Psoas muscle (tissue), 8 donors: Measurements from ENCODE around the gene STAC3. TPM values are rescaled to one million over a fixed set of nuclear protein-coding genes. Genes with fewer than 3 reads are reported as not detected.

Experiments
- ATAC-seq, 4 donors: fragments of 200-7000 bp; cut with Tn5 transposase; one replicate each; pipeline ENCODE4 v1.9.1; 2020; ENCODE audit warnings: moderate library complexity in 3 of 4, mild to moderate bottlenecking in 2 of 4
- DNase-seq, 2 donors: peaks; one replicate each; pipeline ENCODE4 v3.0.0-alpha.2; 2020
- H3K27ac ChIP-seq: fragments of 200-600 bp; one replicate; pipeline ENCODE4 v1.8.0; 2022
- H3K27me3 ChIP-seq, 3 donors: fragments of 200-600 bp in 1 of 3; one replicate each; pipeline versions ENCODE4 v1.6.1 to v1.8.0; 2013 to 2022; ENCODE audit warnings: low read length in 2 of 3, mild to moderate bottlenecking in 2 of 3, moderate library complexity in 1 of 3; ENCODE audit not compliant: insufficient read depth in 3 of 3
- H3K36me3 ChIP-seq, 2 donors: fragments of 200-600 bp in 1 of 2; one replicate each; pipeline versions ENCODE4 v1.6.1 to v1.8.0; 2013 to 2022; ENCODE audit warnings: low read depth in 1 of 2, mild to moderate bottlenecking in 1 of 2, moderate library complexity in 1 of 2; ENCODE audit not compliant: insufficient read depth in 1 of 2
- H3K4me1 ChIP-seq: fragments of 200-600 bp; one replicate; pipeline ENCODE4 v1.8.0; 2022
- H3K4me3 ChIP-seq: fragments of 200-600 bp; one replicate; pipeline ENCODE4 v1.8.0; 2022; ENCODE audit warnings: mild to moderate bottlenecking
- H3K9me3 ChIP-seq: fragments of 200-600 bp; one replicate; pipeline ENCODE4 v1.8.0; 2022
- CTCF ChIP-seq: fragments of 200-600 bp; IDR thresholded peaks from one replicate; pipeline ENCODE4 v1.8.0; 2022; ENCODE audit warnings: antibody characterized with exemption
- WGBS, 3 donors: extraction: QIAGEN DNeasy Blood & Tissue Kit; methylation state at CpG; one replicate each; pipeline versions ENCODE4 v1.1.6 to v1.1.7; 2013; 5-methylcytosine and 5-hydroxymethylcytosine counted together
- intact Hi-C, 2 donors: fragments of 100-400 bp; cut with DNase I; formaldehyde crosslinking; loops; one replicate each; pipeline versions ENCODE4 v1.11.0 to v1.14.2; 2022
- polyA plus RNA-seq, 3 donors: library from polyadenylated mRNA; stranded (reverse); fragments of 200-250 nt; gene quantifications; one replicate each; pipeline ENCODE4 v1.2.3, GENCODE V29; 2013
- total RNA-seq, 4 donors: library from RNA; stranded (reverse); fragmentation: NEBNext Ultra II Directional in 2 of 4; extraction: Animal tissue kit (Norgen Biotek cat#: 25700) in 2 of 4; gene quantifications; one replicate each; pipeline versions ENCODE4 v1.2.1 to v1.2.4, GENCODE V29; 2021 to 2023
- donor health status: healthy with polysubstance abuse.
- donor health status: DM: no; HTN: no; CAD: no; lungs with moderate emphysema.
- donor health status: Bipolar disorder and iron deficiency.
- donor health status: healthy.
- donor health status: DM: yes; HTN: yes; CAD: no.
- donor health status: DM: no; HTN: no; CAD: no.
- donor health status: DM: no; HTN: no; CAD: no.
- donor health status: DM: yes; HTN: yes; CAD: no.

The STAC3 gene
- total and polyA plus RNA-seq, 7 donors: 98.2 to 1,676 (median 868) TPM

- H3K4me1 ChIP-seq: peaks cover 14% of the 10 kb centered on the region
- no peaks in the 10 kb centered on the region for H3K9me3 ChIP-seq
- peak within 1 kb of the TSS; percentile 68 for H3K4me3 ChIP-seq
- DNase-seq (no peak), ATAC-seq (no peak)
- intact Hi-C loops: loop anchor here in 1 of 2 donors (10.0 kb wide), 1 partner anchor 249 kb away; no protein-coding TSS in a partner anchor
- 2% methylated on average over 24 to 100 of the region's 102 CpGs for WGBS, 3 donors
- H3K27ac ChIP-seq: no peak within 1 kb of the TSS
- TF ChIP-seq CTCF: no peak
- H3K36me3 ChIP-seq: no peaks in the 10 kb centered on the region
- H3K27me3 ChIP-seq: peaks cover 0 to 59% (median 26%) of the 10 kb centered on the region in 3 donors
These were observed 34.7 kb downstream of the STAC3 start, which contains the start of gene NXPH4 for GRCh38 chr12:57216014-57216911. Gene NXPH4, plus strand, starts transcription at chr12:57216794. Its CDS starts 176 bp downstream, at chr12:57216970.

GRCh38 chr12:57215668-57216013 is 35.3 kb downstream of the STAC3 start:
- no peak for TF ChIP-seq CTCF
- WGBS, 3 donors: 24 to 31% (median 26%) methylated on average over 7 of the region's 7 CpGs
- H3K4me3 ChIP-seq: no peak overlapping the region

GRCh38 chr12:57215065-57215464 is 35.9 kb downstream of the STAC3 start:
- Histone ChIP-seq H3K9me3 (no peaks in the 10 kb centered on the region), H3K36me3 (no peaks in the 10 kb centered on the region), H3K27me3 (peaks cover 0 to 50% (median 22%) of the 10 kb centered on the region in 3 donors), H3K27ac (no peak overlapping the region), H3K4me1 (peaks cover 14% of the 10 kb centered on the region), H3K4me3 (no peak overlapping the region)
- WGBS, 3 donors: 26 to 42% (median 30%) methylated on average over 11 of the region's 11 CpGs
- intact Hi-C loops: loop anchor here in 1 of 2 donors (2.0 to 10.0 kb wide), 3 partner anchors 22 to 250 kb away; a partner anchor contains a TSS
- DNase-seq (no peak), ATAC-seq (no peak)
- TF ChIP-seq CTCF: no peak

More at GRCh38 chr12:57215668-57216013, 35.3 kb downstream of the STAC3 start:
- peaks cover 14% of the 10 kb centered on the region for H3K4me1 ChIP-seq
- DNase-seq (no peak), ATAC-seq (no peak)
- H3K9me3 ChIP-seq: no peaks in the 10 kb centered on the region
- no peaks in the 10 kb centered on the region for H3K36me3 ChIP-seq
- H3K27me3 ChIP-seq: peaks cover 0 to 55% (median 22%) of the 10 kb centered on the region in 3 donors
- intact Hi-C loops: loop anchor here in 1 of 2 donors (2.0 to 10.0 kb wide), 3 partner anchors 21 to 249 kb away; a partner anchor contains a TSS
- H3K27ac ChIP-seq: no peak overlapping the region

DNA sequence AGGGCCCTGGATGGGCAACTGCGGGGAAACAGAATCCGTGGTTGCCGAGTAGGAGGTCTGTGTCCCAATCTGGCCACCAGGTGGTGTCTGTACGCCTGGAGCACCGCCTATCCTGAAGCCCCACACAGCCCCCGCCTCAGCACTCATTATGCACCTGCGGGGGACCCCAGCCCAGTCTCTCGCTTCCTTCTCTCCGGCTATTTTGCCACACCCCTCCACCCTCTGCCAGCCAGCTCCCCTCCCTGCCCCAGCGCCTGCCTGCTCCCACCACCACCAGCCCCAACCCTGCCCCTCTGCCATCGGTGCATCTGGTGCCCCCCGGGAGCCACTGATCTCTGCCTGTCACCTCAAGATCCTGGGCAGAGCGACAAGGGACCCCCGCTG is 36.6 kb downstream of the STAC3 start:
- no peak overlapping the region for H3K4me3 ChIP-seq
- H3K36me3 ChIP-seq: no peaks in the 10 kb centered on the region
- peaks cover 14% of the 10 kb centered on the region for H3K4me1 ChIP-seq
- no peaks in the 10 kb centered on the region for H3K9me3 ChIP-seq
- peak; percentile 63 to 85 (median 68) for ATAC-seq
- no peak overlapping the region for H3K27ac ChIP-seq
- WGBS, 3 donors: 2 to 8% (median 2%) methylated on average over 11 to 14 of the region's 14 CpGs
- DNase-seq: peak; percentile 67 to 80
- intact Hi-C loops: loop anchor here (1.0 to 10.0 kb wide), 4 partner anchors 22 to 250 kb away; a partner anchor contains a TSS
- TF ChIP-seq CTCF: peak; percentile 65
- H3K27me3 ChIP-seq: peaks cover 0 to 44% (median 20%) of the 10 kb centered on the region in 3 donors
